MM.1S (cell line): ENCODE data around the gene BLOC1S1.

Experiments
- DNase-seq: peaks from one replicate; pipeline ENCODE4 v3.0.0-alpha.2; 2015
- H2AFZ ChIP-seq: fragments of 300-600 bp; sonication (generic); 2 replicates; pipeline ENCODE4 v1.6.0; 2016; ENCODE audit warnings: antibody characterized with exemption, low read length
- H3F3A ChIP-seq: fragments of 300-600 bp; sonication (generic); 2 replicates; pipeline ENCODE4 v1.6.1; 2016; ENCODE audit warnings: mild to moderate bottlenecking, antibody characterized with exemption, low read length, moderate library complexity, mixed read lengths; ENCODE audit not compliant: insufficient read depth
- H3K27ac ChIP-seq: fragments of 300-600 bp; sonication (generic); 2 replicates; pipeline ENCODE4 v1.5.1; 2016; ENCODE audit warnings: mild to moderate bottlenecking, low read length
- H3K27me3 ChIP-seq: fragments of 300-600 bp; sonication (generic); replicated peaks from 2 replicates; pipeline ENCODE4 v1.6.0; 2016; ENCODE audit warnings: low read length; ENCODE audit not compliant: insufficient read depth
- H3K36me3 ChIP-seq: fragments of 300-600 bp; sonication (generic); replicated peaks from 2 replicates; pipeline ENCODE4 v1.6.1; 2016; ENCODE audit warnings: mild to moderate bottlenecking, low read length, mixed read lengths; ENCODE audit not compliant: insufficient read depth
- H3K4me1 ChIP-seq: fragments of 300-600 bp; sonication (generic); 2 replicates; pipeline ENCODE4 v1.6.1; 2016; ENCODE audit warnings: low read length, mixed read lengths
- H3K4me2 ChIP-seq: fragments of 300-600 bp; sonication (generic); 2 replicates; pipeline ENCODE4 v1.6.0; 2016; ENCODE audit warnings: low read depth, low read length
- H3K4me3 ChIP-seq: fragments of 300-600 bp; sonication (generic); 2 replicates; pipeline ENCODE4 v1.5.1; 2016; ENCODE audit warnings: low read length, mixed read lengths
- H3K79me2 ChIP-seq: fragments of 300-600 bp; sonication (generic); 2 replicates; pipeline ENCODE4 v1.6.1; 2016; ENCODE audit warnings: mixed run types, low read length, mixed read lengths
- H3K9ac ChIP-seq: fragments of 300-600 bp; sonication (generic); 2 replicates; pipeline ENCODE4 v1.6.1; 2016; ENCODE audit warnings: low read length, mixed read lengths
- H3K9me2 ChIP-seq: fragments of 300-600 bp; sonication (generic); replicated peaks from 2 replicates; pipeline ENCODE4 v1.6.1; 2016; ENCODE audit warnings: mild to moderate bottlenecking, low read length, mixed read lengths; ENCODE audit not compliant: insufficient read depth
- H3K9me3 ChIP-seq: fragments of 300-600 bp; sonication (generic); replicated peaks from 2 replicates; pipeline ENCODE4 v1.6.1; 2016; ENCODE audit warnings: mild to moderate bottlenecking, low read length, mixed read lengths; ENCODE audit not compliant: insufficient read depth
- H4K20me1 ChIP-seq: fragments of 300-600 bp; sonication (generic); 2 replicates; pipeline ENCODE4 v1.6.1; 2016; ENCODE audit warnings: mild to moderate bottlenecking, low read length, moderate library complexity, mixed read lengths; ENCODE audit not compliant: insufficient read depth
- CTCF ChIP-seq: fragments of 300-600 bp; sonication (generic); IDR thresholded peaks from 2 replicates; pipeline ENCODE4 v1.5.1; 2016; ENCODE audit warnings: antibody characterized with exemption, low read length, mixed read lengths
- EZH2 ChIP-seq: fragments of 300-600 bp; sonication (generic); optimal IDR thresholded peaks from 2 replicates; pipeline ENCODE3; 2017; ENCODE audit warnings: low read depth, mild to moderate bottlenecking, antibody characterized with exemption, low read length, mixed read lengths
- EZH2phosphoT487 ChIP-seq: fragments of 300-600 bp; sonication (generic); IDR thresholded peaks from 2 replicates; pipeline ENCODE4 v1.6.1; 2018; ENCODE audit warnings: antibody characterized with exemption, low read length

The BLOC1S1 gene

GRCh38 chr12:55676707-55677106 is 39.1 kb upstream of the BLOC1S1 start:
- Histone ChIP-seq H3F3A (no peaks in the 10 kb centered on the region), H3K4me3 (no peak overlapping the region), H3K36me3 (no peaks in the 10 kb centered on the region), H3K4me2 (no peak overlapping the region), H3K27ac (no peak overlapping the region), H2AFZ (no peak overlapping the region), H3K79me2 (no peaks in the 10 kb centered on the region), H3K9ac (no peak overlapping the region), H3K4me1 (no peaks in the 10 kb centered on the region), H4K20me1 (no peaks in the 10 kb centered on the region), H3K9me2 (no peaks in the 10 kb centered on the region), H3K27me3 (no peaks in the 10 kb centered on the region; the same call in 1 of the 2 replicates), H3K9me3 (no peaks in the 10 kb centered on the region)
- TF ChIP-seq EZH2 = no peak
- TF ChIP-seq CTCF = no peak
- TF ChIP-seq EZH2phosphoT487 = no peak
- DNase-seq = no peak

- H3K27me3 ChIP-seq = peaks cover 5% of the 10 kb centered on the region; the same call in 1 of the 2 replicates
- no peaks in the 10 kb centered on the region for H3K9me2 ChIP-seq
- H3K4me1 ChIP-seq = no peaks in the 10 kb centered on the region
- H3K27ac ChIP-seq = no peak overlapping the region
- no peak overlapping the region for H3K4me2 ChIP-seq
- no peak overlapping the region for H2AFZ ChIP-seq
- TF ChIP-seq EZH2phosphoT487 = no peak
- TF ChIP-seq EZH2 = no peak
- no peak for TF ChIP-seq CTCF
- no peak for DNase-seq
- H3K36me3 ChIP-seq = no peaks in the 10 kb centered on the region
- no peak overlapping the region for H3K9ac ChIP-seq
- no peaks in the 10 kb centered on the region for H3K9me3 ChIP-seq
- H4K20me1 ChIP-seq = no peaks in the 10 kb centered on the region
- no peak overlapping the region for H3K4me3 ChIP-seq
- no peaks in the 10 kb centered on the region for H3F3A ChIP-seq
- no peaks in the 10 kb centered on the region for H3K79me2 ChIP-seq
Observed at GRCh38 chr12:55679691-55680090, 36.2 kb upstream of the BLOC1S1 start.

GRCh38 chr12:55681142-55682077 is 34.4 kb upstream of the BLOC1S1 start:
- Histone ChIP-seq H3K9ac (no peak overlapping the region), H3F3A (no peaks in the 10 kb centered on the region), H3K9me2 (no peaks in the 10 kb centered on the region), H3K27ac (no peak overlapping the region), H3K36me3 (no peaks in the 10 kb centered on the region), H3K4me1 (no peaks in the 10 kb centered on the region), H3K9me3 (no peaks in the 10 kb centered on the region), H3K79me2 (no peaks in the 10 kb centered on the region), H2AFZ (no peak overlapping the region), H3K4me2 (no peak overlapping the region), H3K4me3 (no peak overlapping the region), H3K27me3 (peaks cover 5% of the 10 kb centered on the region; the same call in 1 of the 2 replicates), H4K20me1 (no peaks in the 10 kb centered on the region)
- TF ChIP-seq CTCF = no peak
- no peak for TF ChIP-seq EZH2phosphoT487
- no peak for TF ChIP-seq EZH2
- DNase-seq = no peak
